ENCODE measurements around the gene CNTNAP5.
"Not testable (repeated sequence)": the region's sequence is repeated elsewhere in the genome, so short reads cannot be mapped to it uniquely, and the experiment has no call there.

CNTNAP5 gene

GRCh38 chr2:124354466-124354865 lies 329.4 kb downstream of the CNTNAP5 start:
- no peaks in the 10 kb centered on the region for H3K27me3 ChIP-seq (replicated peaks; ENCODE audit: control insufficient read depth, insufficient read depth, low read length, poor library complexity, severe bottlenecking)
- H3K9me3 ChIP-seq (ENCODE audit: control insufficient read depth, low read length), result no peaks in the 10 kb centered on the region
- no peaks in the 10 kb centered on the region for H3K36me3 ChIP-seq (ENCODE audit: control insufficient read depth, insufficient read depth, low read length)
- no peak overlapping the region for H3K27ac ChIP-seq (ENCODE audit: insufficient read depth, low read length, poor library complexity, severe bottlenecking)
- DNase-seq, result no peak
- H3K4me1 ChIP-seq (ENCODE audit: control insufficient read depth, insufficient read depth, low read length, poor library complexity, severe bottlenecking), result no peaks in the 10 kb centered on the region
- H3K4me3 ChIP-seq (ENCODE audit: insufficient read depth, low read depth, low read length, poor library complexity, severe bottlenecking), result no peak overlapping the region

GRCh38 chr2:124361966-124362365 lies 336.9 kb downstream of the CNTNAP5 start:
- not testable (repeated sequence) for H3K4me1 ChIP-seq (ENCODE audit: control insufficient read depth, insufficient read depth, low read length, poor library complexity, severe bottlenecking); H3K4me3 ChIP-seq (ENCODE audit: insufficient read depth, low read depth, low read length, poor library complexity, severe bottlenecking); H3K27me3 ChIP-seq (replicated peaks; ENCODE audit: control insufficient read depth, insufficient read depth, low read length, poor library complexity, severe bottlenecking); H3K36me3 ChIP-seq (ENCODE audit: control insufficient read depth, insufficient read depth, low read length); H3K27ac ChIP-seq (ENCODE audit: insufficient read depth, low read length, poor library complexity, severe bottlenecking); H3K9me3 ChIP-seq (ENCODE audit: control insufficient read depth, low read length); DNase-seq

- Histone ChIP-seq H3K36me3 (ENCODE audit: control insufficient read depth, insufficient read depth, low read length) (no peaks in the 10 kb centered on the region), H3K4me3 (ENCODE audit: insufficient read depth, low read depth, low read length, poor library complexity, severe bottlenecking) (no peak overlapping the region), H3K9me3 (ENCODE audit: control insufficient read depth, low read length) (no peaks in the 10 kb centered on the region), H3K27me3 (replicated peaks; ENCODE audit: control insufficient read depth, insufficient read depth, low read length, poor library complexity, severe bottlenecking) (no peaks in the 10 kb centered on the region), H3K27ac (ENCODE audit: insufficient read depth, low read length, poor library complexity, severe bottlenecking) (no peak overlapping the region), H3K4me1 (ENCODE audit: control insufficient read depth, insufficient read depth, low read length, poor library complexity, severe bottlenecking) (no peaks in the 10 kb centered on the region)
- no peak for DNase-seq
Observed at GRCh38 chr2:124369181-124369580, 344.1 kb downstream of the CNTNAP5 start.

- Histone ChIP-seq H3K27me3 (replicated peaks; ENCODE audit: control insufficient read depth, insufficient read depth, low read length, poor library complexity, severe bottlenecking) (no peaks in the 10 kb centered on the region), H3K4me3 (ENCODE audit: insufficient read depth, low read depth, low read length, poor library complexity, severe bottlenecking) (no peak overlapping the region)
Observed at GRCh38 chr2:124380221-124380749, 355.2 kb downstream of the CNTNAP5 start.

GRCh38 chr2:124382067-124382618 lies 357.1 kb downstream of the CNTNAP5 start:
- DNase-seq, result no peak
- Histone ChIP-seq H3K27ac (ENCODE audit: insufficient read depth, low read length, poor library complexity, severe bottlenecking) (no peak overlapping the region), H3K4me3 (ENCODE audit: insufficient read depth, low read depth, low read length, poor library complexity, severe bottlenecking) (no peak overlapping the region), H3K4me1 (ENCODE audit: control insufficient read depth, insufficient read depth, low read length, poor library complexity, severe bottlenecking) (no peaks in the 10 kb centered on the region), H3K27me3 (replicated peaks; ENCODE audit: control insufficient read depth, insufficient read depth, low read length, poor library complexity, severe bottlenecking) (no peaks in the 10 kb centered on the region), H3K36me3 (ENCODE audit: control insufficient read depth, insufficient read depth, low read length) (no peaks in the 10 kb centered on the region), H3K9me3 (ENCODE audit: control insufficient read depth, low read length) (no peaks in the 10 kb centered on the region)

More at GRCh38 chr2:124380221-124380749, 355.2 kb downstream of the CNTNAP5 start:
- Histone ChIP-seq H3K36me3 (ENCODE audit: control insufficient read depth, insufficient read depth, low read length) (no peaks in the 10 kb centered on the region), H3K27ac (ENCODE audit: insufficient read depth, low read length, poor library complexity, severe bottlenecking) (no peak overlapping the region), H3K9me3 (ENCODE audit: control insufficient read depth, low read length) (no peaks in the 10 kb centered on the region), H3K4me1 (ENCODE audit: control insufficient read depth, insufficient read depth, low read length, poor library complexity, severe bottlenecking) (no peaks in the 10 kb centered on the region)
- no peak for DNase-seq

- Histone ChIP-seq H3K9me3 (ENCODE audit: control insufficient read depth, low read length) (no peaks in the 10 kb centered on the region), H3K4me3 (ENCODE audit: insufficient read depth, low read depth, low read length, poor library complexity, severe bottlenecking) (no peak overlapping the region), H3K36me3 (ENCODE audit: control insufficient read depth, insufficient read depth, low read length) (no peaks in the 10 kb centered on the region), H3K27ac (ENCODE audit: insufficient read depth, low read length, poor library complexity, severe bottlenecking) (no peak overlapping the region), H3K27me3 (replicated peaks; ENCODE audit: control insufficient read depth, insufficient read depth, low read length, poor library complexity, severe bottlenecking) (no peaks in the 10 kb centered on the region), H3K4me1 (ENCODE audit: control insufficient read depth, insufficient read depth, low read length, poor library complexity, severe bottlenecking) (no peaks in the 10 kb centered on the region)
- no peak for DNase-seq
Observed at GRCh38 chr2:124395961-124396360, 370.9 kb downstream of the CNTNAP5 start.

GRCh38 chr2:124402274-124402673 lies 377.2 kb downstream of the CNTNAP5 start:
- Histone ChIP-seq H3K27ac (ENCODE audit: insufficient read depth, low read length, poor library complexity, severe bottlenecking) (no peak overlapping the region), H3K4me1 (ENCODE audit: control insufficient read depth, insufficient read depth, low read length, poor library complexity, severe bottlenecking) (no peaks in the 10 kb centered on the region), H3K36me3 (ENCODE audit: control insufficient read depth, insufficient read depth, low read length) (no peaks in the 10 kb centered on the region), H3K27me3 (replicated peaks; ENCODE audit: control insufficient read depth, insufficient read depth, low read length, poor library complexity, severe bottlenecking) (no peaks in the 10 kb centered on the region), H3K4me3 (ENCODE audit: insufficient read depth, low read depth, low read length, poor library complexity, severe bottlenecking) (no peak overlapping the region), H3K9me3 (ENCODE audit: control insufficient read depth, low read length) (no peaks in the 10 kb centered on the region)
- no peak for DNase-seq

- H3K4me1 ChIP-seq (ENCODE audit: control insufficient read depth, insufficient read depth, low read length, poor library complexity, severe bottlenecking); H3K27me3 ChIP-seq (replicated peaks; ENCODE audit: control insufficient read depth, insufficient read depth, low read length, poor library complexity, severe bottlenecking); DNase-seq; H3K4me3 ChIP-seq (ENCODE audit: insufficient read depth, low read depth, low read length, poor library complexity, severe bottlenecking); H3K36me3 ChIP-seq (ENCODE audit: control insufficient read depth, insufficient read depth, low read length); H3K27ac ChIP-seq (ENCODE audit: insufficient read depth, low read length, poor library complexity, severe bottlenecking); H3K9me3 ChIP-seq (ENCODE audit: control insufficient read depth, low read length): not testable (repeated sequence)
Observed at GRCh38 chr2:124407836-124408534, 382.9 kb downstream of the CNTNAP5 start.

GRCh38 chr2:124424074-124424473 lies 399.0 kb downstream of the CNTNAP5 start:
- Histone ChIP-seq H3K36me3 (ENCODE audit: control insufficient read depth, insufficient read depth, low read length) (no peaks in the 10 kb centered on the region), H3K4me1 (ENCODE audit: control insufficient read depth, insufficient read depth, low read length, poor library complexity, severe bottlenecking) (no peaks in the 10 kb centered on the region), H3K27me3 (replicated peaks; ENCODE audit: control insufficient read depth, insufficient read depth, low read length, poor library complexity, severe bottlenecking) (no peaks in the 10 kb centered on the region), H3K4me3 (ENCODE audit: insufficient read depth, low read depth, low read length, poor library complexity, severe bottlenecking) (no peak overlapping the region), H3K9me3 (ENCODE audit: control insufficient read depth, low read length) (no peaks in the 10 kb centered on the region), H3K27ac (ENCODE audit: insufficient read depth, low read length, poor library complexity, severe bottlenecking) (no peak overlapping the region)
- no peak for DNase-seq

GRCh38 chr2:124426122-124426521 lies 401.0 kb downstream of the CNTNAP5 start:
- Histone ChIP-seq H3K9me3 (ENCODE audit: control insufficient read depth, low read length) (no peaks in the 10 kb centered on the region), H3K27ac (ENCODE audit: insufficient read depth, low read length, poor library complexity, severe bottlenecking) (no peak overlapping the region), H3K4me3 (ENCODE audit: insufficient read depth, low read depth, low read length, poor library complexity, severe bottlenecking) (no peak overlapping the region), H3K36me3 (ENCODE audit: control insufficient read depth, insufficient read depth, low read length) (no peaks in the 10 kb centered on the region), H3K4me1 (ENCODE audit: control insufficient read depth, insufficient read depth, low read length, poor library complexity, severe bottlenecking) (no peaks in the 10 kb centered on the region), H3K27me3 (replicated peaks; ENCODE audit: control insufficient read depth, insufficient read depth, low read length, poor library complexity, severe bottlenecking) (no peaks in the 10 kb centered on the region)
- DNase-seq, result no peak
